GM18507 (cell line): ENCODE data around the gene PLA2G4B.
A peak's percentile ranks its signal among the peaks of the same experiment; 100 is the strongest.
"Not testable (repeated sequence)": the region's sequence is repeated elsewhere in the genome, so short reads cannot be mapped to it uniquely, and the experiment has no call there.

ENCODE experiments used
- DNase-seq: peaks from one replicate; pipeline ENCODE4 v3.0.0; 2011; ENCODE audit warnings: low read depth; ENCODE audit not compliant: insufficient read length; ENCODE audit errors: extremely low spot score
- FAIRE-seq: peaks from 2 replicates; lab custom pipeline; 2011; peaks lifted over from hg19 to GRCh38; lab: Jason Lieb, UNC

PLA2G4B gene

GRCh38 chr15:41825145-41825544, 13.5 kb upstream of the PLA2G4B start:
- FAIRE-seq (no peak), DNase-seq (no peak)

DNA sequence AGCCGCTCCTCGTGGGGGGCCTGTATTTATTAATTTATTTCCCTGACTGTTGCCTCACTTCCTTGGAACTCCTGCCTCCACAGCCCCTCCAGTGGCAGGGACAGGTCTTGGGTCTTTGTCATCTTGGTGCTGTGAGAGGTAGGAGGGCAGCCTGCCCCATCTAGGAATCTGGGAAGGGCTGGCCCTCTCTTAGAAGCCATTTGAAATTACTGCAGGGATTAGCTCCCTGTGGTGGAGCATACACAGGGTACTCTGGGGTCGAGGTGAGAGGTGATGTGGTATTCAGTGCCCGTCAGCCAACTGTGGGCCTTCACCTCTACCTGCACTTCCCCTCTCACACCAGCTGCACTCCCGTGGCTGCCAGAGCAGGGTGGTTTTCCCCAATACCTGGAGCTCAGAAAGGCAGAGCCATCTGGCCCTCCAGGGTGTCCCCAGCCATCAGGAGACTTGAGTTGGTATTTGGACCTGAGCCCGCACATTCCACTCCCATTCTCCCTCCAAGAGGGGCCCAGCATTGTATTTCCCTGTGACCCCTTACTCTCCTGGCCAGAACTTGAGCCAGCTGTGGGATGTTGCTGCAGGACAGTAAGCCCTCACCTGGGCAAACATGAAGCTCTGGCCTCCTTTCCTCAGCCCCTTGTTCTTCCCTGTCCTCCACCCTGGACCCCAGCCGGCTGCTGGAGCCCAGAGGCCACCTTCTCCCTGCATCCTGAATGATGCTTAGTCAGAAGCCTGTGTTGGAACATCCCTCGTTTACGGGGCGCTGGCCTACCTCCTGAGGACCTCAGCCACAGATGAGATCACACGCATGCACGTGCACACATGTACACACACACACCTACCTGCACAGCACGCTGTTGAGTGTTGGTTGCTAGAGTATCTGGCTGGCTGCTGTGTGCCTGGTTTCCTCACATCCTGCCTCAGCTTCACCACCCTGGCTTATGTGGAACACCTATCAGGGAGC, 12.8 kb upstream of the PLA2G4B start:
- no peak for DNase-seq

GRCh38 chr15:41827290-41827879, 11.3 kb upstream of the PLA2G4B start:
- FAIRE-seq, result no peak
- DNase-seq, result no peak

More for the DNA sequence above, 12.8 kb upstream of the PLA2G4B start:
- no peak for FAIRE-seq

- peak; percentile 87 for FAIRE-seq
- DNase-seq, result peak; percentile 99
Measured at GRCh38 chr15:41827880-41828806, 10.5 kb upstream of the PLA2G4B start, which contains the start of gene JMJD7. Gene JMJD7 (plus strand): TSS chr15:41828092. CDS start chr15:41828125, 33 bp downstream.

GRCh38 chr15:41828807-41829141, 9.9 kb upstream of the PLA2G4B start:
- DNase-seq (no peak), FAIRE-seq (peak; percentile 57)

DNA sequence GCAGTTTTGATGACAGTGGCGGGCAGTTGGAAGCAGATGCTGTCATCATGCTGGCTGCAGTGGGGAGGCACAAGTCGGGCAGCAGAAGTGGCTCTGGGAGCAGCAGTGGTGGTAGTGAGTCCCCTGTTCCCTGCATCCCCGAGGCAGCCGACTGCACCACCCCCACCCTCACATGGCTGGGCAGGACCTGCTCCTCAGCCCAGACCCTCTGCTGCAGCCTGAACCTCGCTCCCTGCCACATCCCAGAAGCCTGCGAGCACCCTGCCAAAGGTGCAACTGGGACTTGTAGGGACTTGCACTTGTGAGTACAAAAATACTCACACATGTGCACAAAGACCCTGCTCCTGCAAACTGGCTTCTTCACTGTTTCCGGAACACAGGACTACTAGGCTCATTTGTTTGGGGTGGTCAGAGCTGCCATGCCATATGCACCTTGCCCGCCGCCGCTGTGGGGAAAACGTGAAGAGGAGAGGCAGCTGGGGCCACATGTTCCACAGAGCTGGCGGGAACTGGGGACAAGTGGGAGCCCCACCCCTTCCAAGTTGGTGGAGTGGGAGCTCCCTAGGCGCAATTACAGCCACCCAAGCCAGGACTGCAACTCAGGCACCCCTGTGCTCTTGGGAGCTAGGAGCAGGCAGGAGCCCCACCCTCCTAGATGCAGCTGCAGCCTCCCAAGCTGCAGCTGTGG, 8.5 kb upstream of the PLA2G4B start:
- FAIRE-seq (no peak), DNase-seq (no peak)

- DNase-seq, result not testable (repeated sequence)
- FAIRE-seq, result peak; percentile 47
Measured at GRCh38 chr15:41831291-41831690, 7.4 kb upstream of the PLA2G4B start.

GRCh38 chr15:41832208-41832607, 6.4 kb upstream of the PLA2G4B start:
- DNase-seq, result no peak
- FAIRE-seq, result no peak

DNA sequence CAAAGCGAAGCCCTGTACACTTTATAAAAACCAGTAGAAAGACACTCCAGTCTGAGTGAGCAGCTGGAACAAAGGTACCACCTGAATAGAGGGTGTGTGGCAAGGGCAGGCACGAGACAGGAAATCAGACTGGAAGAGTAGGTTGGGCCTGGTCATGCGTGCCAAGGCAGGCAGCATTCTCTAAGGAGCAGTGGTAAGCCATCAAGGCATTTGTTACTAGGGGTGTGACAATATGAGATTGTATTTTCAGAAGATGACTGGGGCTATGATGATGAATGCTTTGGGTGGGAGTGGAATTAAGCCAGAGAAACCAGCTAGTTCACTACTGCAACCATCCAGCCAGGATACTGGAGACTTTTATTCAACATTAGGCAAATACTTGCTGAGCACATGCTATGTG, 5.8 kb upstream of the PLA2G4B start:
- DNase-seq (no peak), FAIRE-seq (peak; percentile 31)

DNA sequence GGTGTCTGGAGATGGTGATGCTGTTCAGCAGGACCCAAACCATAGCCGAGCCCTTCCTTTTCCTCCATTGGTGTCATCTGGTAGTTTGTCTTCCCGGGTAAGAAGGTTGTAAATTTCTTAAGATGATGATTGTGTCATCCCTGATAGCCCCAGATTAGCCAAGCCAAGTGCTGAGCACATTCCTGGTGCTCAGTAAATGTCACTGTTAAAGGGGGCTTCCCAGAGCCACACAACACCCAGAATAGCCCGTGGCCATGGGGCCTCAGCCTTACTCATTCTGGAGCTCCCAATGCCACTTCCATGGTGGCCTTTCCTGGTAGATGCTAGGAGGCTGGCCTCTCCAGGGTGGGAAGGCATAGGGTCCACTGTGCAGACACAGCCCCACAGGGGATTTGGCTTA, 4.6 kb upstream of the PLA2G4B start:
- DNase-seq (no peak), FAIRE-seq (no peak)

DNA sequence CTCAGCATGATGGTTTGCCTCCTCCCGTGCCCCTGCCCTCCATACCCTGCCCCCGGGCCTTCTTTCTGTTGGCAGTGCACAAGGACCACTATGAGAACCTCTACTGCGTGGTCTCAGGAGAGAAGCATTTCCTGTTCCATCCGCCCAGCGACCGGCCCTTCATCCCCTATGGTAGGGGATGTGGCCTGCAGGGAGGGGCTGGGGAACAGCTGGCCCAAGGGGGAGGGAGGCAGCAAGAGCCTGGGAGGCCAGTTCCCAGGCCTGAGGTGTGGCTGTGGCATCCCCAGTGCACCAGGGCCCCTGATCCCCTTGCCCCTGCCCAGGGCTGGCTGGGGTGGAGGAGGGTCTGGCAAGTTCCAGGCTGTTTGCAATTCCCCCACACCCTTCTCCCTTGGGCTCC, 2.6 kb upstream of the PLA2G4B start:
- FAIRE-seq, result no peak
- DNase-seq, result no peak

GRCh38 chr15:41836713-41837454, 1.8 kb upstream of the PLA2G4B start:
- no peak for FAIRE-seq
- no peak for DNase-seq

- FAIRE-seq (no peak), DNase-seq (no peak)
Measured at GRCh38 chr15:41839781-41840491, 1.3 kb downstream of the PLA2G4B start.

GRCh38 chr15:41840673-41841072, 2.0 kb downstream of the PLA2G4B start:
- FAIRE-seq (no peak), DNase-seq (no peak)

- no peak for DNase-seq
- no peak for FAIRE-seq
Measured at GRCh38 chr15:41841131-41841530, 2.5 kb downstream of the PLA2G4B start.

GRCh38 chr15:41842229-41842628, 3.6 kb downstream of the PLA2G4B start:
- FAIRE-seq (no peak), DNase-seq (no peak)

DNA sequence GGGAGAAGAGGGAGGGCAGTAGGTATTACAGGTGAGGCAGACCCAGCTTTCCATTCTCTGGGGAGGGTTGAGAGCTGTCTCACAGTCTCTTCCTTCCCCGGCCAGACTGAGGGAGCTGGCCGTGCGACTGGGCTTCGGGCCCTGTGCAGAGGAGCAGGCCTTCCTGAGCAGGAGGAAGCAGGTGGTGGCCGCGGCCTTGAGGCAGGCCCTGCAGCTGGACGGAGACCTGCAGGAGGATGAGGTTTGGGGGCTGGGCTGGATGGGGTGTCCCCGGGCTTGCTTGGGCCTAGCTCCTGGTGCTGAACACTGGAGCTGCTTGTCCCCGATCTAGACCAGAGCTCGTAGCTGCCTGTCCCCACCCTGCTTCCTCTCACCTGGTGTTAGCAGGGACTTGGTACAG, 4.9 kb downstream of the PLA2G4B start:
- no peak for FAIRE-seq
- no peak for DNase-seq

DNA sequence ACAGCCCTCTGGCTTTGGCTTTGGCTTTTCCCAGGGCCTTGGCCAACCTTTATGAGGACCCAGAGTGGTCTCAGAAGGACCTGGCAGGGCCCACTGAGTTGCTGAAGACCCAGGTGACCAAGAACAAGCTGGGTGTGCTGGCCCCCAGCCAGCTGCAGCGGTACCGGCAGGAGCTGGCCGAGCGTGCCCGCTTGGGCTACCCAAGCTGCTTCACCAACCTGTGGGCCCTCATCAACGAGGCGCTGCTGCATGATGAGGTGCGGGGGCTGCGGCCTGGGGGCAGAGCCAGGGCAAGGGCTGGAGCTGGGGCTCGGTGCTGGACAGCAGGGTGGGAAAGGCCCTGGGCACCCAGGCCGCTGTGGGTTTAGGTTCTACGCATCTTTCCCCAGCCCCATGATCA, 6.2 kb downstream of the PLA2G4B start:
- no peak for FAIRE-seq
- DNase-seq, result no peak
